G401.6 (cell line): ENCODE results near the gene DPH2.

Experiments used
- FAIRE-seq: peaks from 2 replicates; lab custom pipeline; 2012; peaks lifted over from hg19 to GRCh38; lab: Jason Lieb, UNC

Gene DPH2, protein sequence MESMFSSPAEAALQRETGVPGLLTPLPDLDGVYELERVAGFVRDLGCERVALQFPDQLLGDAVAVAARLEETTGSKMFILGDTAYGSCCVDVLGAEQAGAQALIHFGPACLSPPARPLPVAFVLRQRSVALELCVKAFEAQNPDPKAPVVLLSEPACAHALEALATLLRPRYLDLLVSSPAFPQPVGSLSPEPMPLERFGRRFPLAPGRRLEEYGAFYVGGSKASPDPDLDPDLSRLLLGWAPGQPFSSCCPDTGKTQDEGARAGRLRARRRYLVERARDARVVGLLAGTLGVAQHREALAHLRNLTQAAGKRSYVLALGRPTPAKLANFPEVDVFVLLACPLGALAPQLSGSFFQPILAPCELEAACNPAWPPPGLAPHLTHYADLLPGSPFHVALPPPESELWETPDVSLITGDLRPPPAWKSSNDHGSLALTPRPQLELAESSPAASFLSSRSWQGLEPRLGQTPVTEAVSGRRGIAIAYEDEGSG

DNA sequence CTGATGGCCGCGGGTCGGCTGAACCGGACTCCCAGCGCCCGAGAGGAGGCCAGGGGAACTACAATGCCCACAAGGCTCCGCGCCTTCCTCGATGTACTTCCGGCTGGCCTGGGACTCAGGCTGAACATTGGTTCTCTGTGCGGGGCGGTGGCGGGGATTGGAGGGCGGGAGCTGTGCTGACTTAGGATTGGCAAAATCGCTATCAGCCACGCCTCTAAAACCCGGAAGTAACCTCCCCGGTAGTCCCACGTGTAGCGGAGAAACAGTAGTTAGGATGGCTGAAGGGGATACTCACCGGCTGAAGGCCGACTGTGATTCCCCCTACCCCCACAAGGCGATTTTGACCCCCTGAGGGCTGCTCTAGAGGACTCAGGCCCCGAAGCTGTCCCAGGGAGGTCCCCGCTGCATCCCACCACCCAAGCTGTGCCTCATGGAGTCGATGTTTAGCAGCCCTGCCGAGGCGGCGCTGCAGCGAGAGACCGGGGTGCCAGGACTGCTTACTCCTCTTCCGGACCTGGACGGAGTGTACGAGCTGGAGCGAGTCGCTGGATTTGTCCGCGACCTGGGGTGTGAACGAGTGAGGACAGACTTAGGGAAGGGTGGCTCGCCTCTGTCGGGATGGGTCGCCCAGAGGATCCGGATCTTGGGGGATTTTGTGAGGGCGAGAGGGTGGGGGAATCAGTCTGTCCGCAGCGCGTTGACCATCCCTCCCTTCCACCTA lies at the start of gene DPH2:
Gene DPH2, plus strand, starts transcription at position 265 of the 721 bp plus-strand sequence. Its CDS starts 166 bp downstream, at position 431.
- peak; percentile 97 for FAIRE-seq

DNA sequence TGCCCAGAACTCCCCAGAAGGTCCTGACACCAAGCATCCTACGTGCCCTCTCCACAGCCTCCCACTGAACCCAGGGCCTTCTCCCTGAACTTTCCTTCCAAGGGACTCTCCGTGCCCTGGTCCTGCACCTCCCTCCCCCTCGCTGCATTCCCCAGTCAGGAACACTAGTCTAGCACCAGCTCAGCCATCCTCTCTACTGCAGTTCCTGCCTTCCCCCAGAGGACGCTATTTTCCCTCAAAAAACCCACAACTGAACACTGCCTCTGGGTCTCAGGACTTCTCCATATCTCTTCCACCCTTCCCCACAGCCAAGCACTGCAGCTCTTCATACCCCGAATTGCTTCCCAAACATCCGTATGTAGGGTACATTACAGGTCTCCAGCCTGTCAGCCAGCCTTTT lies 48.8 kb upstream of the DPH2 start:
- no peak for FAIRE-seq

DNA sequence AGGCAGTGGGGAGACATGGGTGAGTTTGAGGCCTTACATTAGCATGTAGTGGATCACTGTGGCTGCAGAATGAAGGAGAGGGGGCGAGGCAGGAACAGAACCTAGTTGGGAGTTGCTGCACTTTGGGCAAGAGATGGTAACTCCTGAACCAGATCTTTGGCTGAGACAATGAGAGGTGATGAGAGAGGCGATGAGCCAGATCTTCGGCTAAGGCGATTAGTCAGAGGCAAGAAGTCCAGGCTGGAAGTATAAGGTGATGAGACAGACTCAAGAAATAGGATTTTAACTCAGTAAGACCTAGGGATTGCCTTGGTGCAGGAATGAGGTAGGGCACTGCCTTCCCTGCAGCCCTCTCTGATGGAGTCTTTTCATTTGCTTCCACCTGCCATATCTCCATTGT lies 45.3 kb upstream of the DPH2 start:
- FAIRE-seq = no peak

DNA sequence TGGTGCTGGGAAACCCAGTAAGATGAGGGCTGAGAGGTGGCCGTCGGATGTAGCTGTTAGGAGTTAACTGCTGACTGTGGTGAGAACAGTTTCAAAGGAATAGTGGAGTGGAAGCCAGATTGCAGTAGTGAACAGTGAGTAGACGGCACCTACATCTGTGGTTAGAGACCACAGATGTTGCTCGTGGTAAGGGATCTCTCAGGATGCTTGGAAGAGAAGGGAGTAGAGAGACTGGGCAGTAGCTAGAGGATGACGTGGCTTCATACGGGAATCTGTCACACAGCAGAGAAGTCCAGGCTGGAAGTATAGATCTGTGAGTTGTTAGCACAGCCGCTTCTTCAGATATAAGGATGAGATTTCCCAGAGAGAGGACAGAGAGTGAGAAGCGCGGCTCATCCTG lies 44.0 kb upstream of the DPH2 start:
- FAIRE-seq = no peak

DNA sequence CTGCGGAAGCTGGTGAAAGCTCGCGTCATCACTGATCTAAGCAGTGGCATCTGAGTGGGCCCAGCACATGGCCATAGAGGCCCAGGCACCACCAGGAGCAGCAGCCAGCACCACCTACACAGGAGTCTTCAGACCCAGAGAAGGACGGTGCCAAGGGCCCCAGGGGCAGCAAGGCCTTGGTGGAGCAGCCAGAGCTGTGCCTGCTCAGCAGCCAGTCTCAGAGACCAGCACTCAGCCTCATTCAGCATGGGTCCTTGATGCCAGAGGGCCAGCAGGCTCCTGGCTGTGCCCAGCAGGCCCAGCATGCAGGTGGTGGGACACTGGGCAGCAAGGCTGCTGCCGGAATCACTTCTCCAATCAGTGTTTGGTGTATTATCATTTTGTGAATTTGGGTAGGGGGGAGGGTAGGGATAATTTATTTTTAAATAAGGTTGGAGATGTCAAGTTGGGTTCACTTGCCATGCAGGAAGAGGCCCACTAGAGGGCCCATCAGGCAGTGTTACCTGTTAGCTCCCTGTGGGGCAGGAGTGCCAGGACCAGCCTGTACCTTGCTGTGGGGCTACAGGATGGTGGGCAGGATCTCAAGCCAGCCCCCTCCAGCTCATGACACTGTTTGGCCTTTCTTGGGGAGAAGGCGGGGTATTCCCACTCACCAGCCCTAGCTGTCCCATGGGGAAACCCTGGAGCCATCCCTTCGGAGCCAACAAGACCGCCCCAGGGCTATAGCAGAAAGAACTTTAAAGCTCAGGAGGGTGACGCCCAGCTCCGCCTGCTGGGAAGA lies 39.5 kb upstream of the DPH2 start:
- FAIRE-seq = no peak

DNA sequence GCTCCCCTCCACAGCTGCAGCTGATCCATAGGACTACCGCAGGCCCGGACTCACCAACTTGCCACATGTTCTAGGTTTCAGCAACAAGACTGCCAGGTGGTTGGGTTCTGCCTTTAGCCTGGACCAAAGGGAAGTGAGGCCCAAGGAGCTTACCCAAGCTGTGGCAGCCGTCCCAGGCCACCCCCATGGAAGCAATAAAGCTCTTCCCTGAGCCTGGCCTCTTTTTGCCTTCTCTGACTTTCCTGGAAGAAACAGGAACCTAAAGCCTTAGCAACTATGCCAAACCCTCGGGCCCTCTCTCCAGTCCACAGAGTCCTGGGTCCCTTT lies 38.9 kb upstream of the DPH2 start:
- FAIRE-seq = no peak

DNA sequence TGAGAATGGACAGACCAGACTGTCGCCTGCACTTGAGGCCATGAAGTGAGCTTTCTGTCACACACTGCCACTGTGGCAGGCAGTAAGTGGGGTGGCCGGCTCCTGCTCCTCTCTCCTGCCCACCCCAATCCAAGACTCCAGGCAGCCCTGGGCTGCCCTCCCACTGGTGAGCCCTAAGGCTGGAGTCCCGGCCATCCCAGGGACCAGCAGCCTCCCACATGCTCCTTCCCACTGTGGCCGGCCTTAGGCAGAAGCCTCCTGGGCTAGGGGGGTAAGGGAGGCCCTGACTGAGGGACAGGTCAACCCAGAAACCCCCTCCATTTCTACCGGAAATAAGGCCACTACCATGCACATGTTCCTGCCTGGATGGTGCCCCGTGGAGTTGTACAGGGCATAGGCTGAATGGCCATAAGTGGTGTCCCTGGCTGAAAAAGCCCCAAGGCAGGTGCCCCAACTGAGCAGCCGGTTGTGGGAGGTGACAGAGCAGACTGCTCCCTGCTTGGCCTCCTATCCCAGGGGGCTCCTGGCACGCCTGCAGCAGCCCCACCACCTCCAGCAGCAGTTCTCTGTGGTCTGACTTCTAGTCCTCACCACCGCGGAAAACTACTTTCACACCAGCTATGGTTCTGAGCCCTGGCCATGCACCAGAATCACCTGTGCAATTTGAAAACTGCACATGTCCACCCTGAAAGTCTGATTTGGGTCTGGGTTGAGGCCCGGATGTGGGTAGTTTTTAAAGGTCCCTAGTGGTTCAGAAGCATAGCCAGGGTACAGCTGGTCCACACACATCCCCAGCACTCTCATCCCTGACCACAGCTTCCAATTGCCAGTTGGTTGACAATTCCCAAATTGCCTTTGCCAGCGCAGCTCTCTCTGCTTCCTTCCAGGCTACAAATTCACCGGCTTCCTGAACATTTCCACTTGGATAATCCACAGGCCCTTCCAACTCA lies 37.8 kb upstream of the DPH2 start:
- FAIRE-seq = no peak

DNA sequence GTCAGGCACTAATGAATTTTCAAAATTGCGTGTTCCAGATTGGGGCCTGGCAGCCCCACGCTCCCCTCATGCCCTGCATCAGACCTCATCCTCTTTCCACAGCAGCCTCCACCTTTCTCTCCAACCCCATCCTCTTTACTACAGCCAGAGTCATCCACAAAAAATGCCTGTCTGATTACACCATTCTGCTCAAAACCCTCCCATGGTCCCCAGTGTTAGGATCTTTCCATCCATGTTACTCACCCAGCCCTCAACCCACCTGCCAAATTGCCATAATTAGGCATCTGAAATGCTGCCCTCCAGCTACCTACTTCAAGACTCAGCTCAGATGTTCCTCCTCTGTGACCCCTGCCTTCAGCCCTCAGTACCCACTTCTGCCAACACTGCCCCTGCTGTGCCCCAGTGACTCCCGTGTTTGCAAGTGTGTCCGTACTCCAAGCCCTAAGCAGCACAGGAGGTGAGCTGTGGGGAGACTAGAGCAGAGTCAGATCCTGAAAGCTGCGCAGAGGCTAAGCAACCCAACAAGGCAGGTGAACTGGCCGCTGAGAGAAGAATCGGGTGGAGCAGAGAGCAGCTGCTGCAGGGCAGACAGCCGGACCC lies 36.9 kb upstream of the DPH2 start:
- no peak for FAIRE-seq

DNA sequence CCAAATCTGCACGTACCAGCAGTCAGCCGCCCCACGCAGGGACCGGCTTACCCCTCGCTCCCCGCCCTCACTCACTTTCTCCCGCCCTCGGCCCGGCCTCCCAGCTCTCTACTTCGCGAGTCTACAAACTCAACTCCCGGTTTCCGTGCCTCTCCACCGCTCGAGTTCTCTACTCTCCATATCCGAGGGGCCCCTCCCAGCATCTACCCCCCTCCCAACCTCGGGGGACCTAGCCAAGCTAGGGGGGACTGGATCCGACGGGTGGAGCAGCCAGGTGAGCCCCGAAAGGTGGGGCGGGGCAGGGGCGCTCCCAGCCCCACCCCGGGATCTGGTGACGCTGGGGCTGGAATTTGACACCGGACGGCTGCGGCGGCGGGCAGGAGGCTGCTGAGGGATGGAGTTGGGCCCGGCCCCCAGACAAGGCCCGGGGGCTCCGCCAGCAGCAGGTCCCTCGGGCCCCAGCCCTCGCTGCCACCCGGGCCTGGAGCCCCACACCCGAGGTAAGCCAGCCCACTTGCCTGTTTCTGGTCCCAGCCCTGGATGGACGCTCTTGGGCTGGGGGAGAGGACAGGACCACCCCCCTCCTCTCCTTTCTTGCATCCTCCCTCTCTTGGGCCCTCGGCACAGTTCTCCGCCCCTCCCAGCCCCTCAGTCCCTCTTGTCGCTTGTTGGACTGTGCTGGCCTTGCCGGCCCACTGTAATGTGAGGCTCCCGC lies 36.3 kb upstream of the DPH2 start, which contains the start of gene ARTN:
Gene ARTN, plus strand, starts transcription at position 416 of the 715 bp plus-strand sequence. CDS start 1,856 bp downstream, outside the sequence.
- no peak for FAIRE-seq

DNA sequence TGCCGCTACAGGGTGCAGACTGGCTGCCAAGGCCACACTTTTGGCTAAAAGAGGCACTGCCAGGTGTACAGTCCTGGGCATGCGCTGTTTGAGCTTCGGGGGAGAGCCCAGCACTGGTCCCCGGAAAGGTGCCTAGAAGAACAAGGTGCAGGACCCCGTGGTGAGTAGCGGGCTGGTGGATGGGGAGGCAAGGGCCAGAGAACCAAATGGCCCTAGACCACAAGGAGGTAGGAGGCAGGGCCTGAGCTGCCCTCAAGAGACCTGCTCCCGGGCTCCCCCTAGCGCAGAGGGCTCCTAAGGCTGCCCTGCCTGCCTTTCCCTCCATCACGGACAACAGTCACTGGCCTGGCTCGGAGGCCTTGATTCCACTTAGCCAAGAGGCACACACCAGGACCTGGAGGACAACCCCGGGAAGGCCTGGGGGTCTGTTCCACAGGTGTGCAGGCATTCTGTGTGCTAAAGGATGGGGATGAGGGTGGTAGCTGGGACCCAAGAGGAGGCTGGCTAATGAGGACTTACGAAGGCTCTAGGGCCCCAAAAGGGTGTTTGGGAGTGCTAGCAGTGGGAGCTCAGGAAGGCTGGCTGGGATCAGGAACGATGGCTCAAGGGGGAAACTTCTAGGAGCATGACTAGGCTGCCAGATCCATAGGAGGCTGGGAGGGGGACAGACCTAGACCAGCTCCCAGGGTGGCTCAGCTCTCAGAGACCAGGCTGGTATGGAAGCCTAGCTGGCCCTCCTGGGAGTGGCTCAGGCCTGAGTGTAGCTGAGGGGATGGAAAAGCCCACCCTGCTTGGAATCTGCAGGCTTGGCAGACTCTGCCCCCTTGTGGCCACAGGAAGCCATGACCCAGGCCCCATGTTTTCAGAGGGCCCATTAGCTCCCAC lies 35.5 kb upstream of the DPH2 start:
- FAIRE-seq = no peak

DNA sequence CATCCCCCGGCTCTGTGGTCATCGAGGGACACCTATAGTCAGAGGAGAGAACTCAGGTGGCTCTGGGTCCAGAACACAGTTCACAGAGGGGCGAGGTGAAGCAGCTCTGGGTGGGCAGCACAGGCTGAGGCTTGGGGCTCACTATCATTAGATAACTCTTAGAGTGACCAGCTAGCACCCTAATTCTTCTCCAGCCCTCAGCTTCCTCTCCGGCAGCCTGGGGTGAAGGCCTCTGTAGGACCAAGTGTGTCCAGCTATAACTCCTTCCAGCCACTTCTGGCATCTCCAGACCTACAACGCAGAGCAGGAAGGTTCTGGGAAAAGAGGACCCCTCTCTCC lies 34.9 kb upstream of the DPH2 start:
- no peak for FAIRE-seq

DNA sequence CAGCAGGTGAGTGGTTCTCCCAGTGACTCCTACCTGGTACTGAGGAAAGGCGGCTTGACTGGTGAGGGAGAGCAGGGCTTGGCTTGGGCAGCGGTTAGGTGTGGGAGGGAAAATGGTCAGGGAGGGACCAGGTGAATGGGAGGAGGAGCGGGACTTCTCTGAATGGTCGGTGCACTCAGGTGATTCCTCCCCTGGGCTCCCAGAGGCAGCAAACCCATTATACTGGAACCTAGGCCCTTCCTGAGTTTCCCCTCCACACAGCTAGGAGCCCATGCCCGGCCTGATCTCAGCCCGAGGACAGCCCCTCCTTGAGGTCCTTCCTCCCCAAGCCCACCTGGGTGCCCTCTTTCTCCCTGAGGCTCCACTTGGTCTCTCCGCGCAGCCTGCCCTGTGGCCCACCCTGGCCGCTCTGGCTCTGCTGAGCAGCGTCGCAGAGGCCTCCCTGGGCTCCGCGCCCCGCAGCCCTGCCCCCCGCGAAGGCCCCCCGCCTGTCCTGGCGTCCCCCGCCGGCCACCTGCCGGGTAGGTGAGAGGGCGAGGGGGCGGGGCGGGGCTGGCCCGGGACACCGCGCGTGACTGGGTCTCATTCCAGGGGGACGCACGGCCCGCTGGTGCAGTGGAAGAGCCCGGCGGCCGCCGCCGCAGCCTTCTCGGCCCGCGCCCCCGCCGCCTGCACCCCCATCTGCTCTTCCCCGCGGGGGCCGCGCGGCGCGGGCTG lies 33.9 kb upstream of the DPH2 start:
- FAIRE-seq = no peak

DNA sequence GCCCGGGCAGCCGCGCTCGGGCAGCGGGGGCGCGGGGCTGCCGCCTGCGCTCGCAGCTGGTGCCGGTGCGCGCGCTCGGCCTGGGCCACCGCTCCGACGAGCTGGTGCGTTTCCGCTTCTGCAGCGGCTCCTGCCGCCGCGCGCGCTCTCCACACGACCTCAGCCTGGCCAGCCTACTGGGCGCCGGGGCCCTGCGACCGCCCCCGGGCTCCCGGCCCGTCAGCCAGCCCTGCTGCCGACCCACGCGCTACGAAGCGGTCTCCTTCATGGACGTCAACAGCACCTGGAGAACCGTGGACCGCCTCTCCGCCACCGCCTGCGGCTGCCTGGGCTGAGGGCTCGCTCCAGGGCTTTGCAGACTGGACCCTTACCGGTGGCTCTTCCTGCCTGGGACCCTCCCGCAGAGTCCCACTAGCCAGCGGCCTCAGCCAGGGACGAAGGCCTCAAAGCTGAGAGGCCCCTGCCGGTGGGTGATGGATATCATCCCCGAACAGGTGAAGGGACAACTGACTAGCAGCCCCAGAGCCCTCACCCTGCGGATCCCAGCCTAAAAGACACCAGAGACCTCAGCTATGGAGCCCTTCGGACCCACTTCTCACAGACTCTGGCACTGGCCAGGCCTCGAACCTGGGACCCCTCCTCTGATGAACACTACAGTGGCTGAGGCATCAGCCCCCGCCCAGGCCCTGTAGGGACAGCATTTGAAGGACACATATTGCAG lies 33.2 kb upstream of the DPH2 start:
- FAIRE-seq = no peak

DNA sequence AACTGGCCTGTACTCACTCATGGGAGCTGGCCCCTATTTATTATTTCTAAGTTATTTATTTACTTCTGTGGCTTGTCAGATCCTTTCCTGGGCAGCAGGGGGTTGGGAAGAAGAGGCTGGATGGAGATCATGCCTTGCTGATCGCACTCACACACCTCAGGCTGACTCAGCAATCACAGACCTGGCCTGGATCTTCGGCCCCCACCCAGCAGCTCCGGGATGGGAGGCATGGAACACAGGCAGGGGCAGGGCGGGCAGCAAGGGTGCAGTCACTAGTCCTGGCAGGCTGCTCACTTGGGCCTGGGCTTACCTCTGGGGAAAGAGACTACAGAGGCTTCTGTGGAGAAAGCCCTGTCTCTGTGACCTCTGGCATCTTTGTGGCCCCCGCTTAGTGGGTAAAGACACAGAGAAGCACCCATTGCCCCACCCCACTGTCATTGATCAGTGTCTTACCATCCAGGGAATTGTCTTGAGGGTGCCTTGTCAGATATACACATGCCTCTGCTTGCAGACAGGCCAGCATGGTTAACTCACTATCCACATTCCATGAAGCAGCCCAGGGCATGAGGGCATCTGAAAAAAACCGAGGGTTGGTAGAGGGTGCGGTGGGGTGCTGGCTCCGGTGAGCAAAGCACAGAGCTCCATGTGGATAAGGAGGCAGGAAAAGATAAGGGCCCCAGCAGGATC lies 32.5 kb upstream of the DPH2 start:
- no peak for FAIRE-seq

DNA sequence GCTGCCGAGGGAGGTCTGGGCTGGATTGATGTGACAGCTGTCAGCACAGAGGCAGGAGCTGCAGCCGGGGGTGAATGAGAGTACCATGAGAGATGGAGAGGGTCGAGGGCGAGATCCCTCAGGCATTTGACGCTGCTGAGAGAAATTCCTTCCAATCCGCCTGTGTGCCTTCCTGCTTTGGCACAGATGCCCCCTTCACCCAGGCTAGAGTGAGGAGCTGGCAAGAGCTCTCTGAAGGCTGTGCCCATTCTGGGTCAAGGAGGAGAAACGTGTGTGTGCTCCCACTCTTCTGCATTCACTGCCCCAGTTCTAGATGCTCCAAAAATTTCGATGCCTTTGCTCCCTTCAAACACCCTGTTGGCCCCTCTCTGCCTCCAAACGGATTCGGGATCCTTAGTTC lies 31.4 kb upstream of the DPH2 start:
- no peak for FAIRE-seq

DNA sequence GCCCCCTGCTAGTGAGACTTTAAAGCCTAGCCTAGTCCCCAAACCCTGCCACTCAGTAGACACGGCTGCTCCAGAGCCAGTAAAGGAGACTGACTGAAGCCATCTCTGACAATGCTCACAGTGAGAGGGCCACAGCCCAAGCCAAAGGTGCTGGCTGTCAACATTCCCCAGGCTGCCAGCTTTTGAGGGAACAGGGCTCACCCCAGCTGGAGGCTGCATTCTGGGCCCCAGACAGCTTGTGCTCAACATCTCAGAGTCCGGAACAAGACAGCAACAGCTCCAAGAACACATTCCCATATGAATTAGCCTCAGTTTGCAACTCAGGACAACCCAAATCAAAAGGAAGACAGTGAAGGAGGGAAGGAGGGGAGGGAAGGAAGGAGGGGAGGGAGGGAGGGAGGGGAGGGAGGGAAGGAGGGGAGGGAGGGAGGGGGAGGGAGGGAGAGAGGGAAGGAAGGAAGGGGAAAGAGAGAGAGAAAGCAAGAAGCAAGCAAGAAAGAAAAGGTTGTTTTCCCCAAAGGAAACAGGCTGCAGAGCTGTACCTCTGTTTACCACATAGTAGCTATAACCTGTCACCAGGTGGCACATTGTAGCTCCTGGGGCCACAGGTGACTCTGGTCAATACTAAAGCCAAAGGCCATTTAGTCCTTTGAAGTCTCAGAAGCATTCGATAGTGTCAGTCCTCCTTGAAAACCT lies 30.8 kb upstream of the DPH2 start:
- no peak for FAIRE-seq

DNA sequence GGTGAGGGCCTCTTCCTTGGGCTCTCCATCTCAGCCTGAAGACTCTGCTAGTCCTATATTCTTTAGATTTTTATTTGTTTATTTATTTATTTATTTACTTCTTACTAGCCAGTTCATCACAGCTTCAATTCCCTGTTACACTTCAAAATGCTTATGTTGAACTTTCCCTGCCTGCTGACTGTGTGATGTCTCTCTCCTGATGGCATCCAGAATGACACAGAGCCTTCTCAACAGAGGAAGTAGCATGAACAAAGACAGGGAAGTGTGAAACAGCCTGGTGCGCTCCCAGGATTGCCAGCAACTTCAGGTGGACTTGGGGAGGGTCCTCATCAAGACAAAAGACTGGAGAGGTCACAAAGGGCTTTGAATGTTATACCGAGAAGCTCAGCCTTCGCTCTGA lies 27.4 kb upstream of the DPH2 start:
- no peak for FAIRE-seq
